HG02798 (cell line): ENCODE data around the gene EDRF1.

ENCODE experiments used
- ATAC-seq: cut with Tn5 transposase; IDR thresholded peaks from one replicate; pipeline ENCODE4 v1.9.1; 2021; ENCODE audit warnings: mild to moderate bottlenecking; ENCODE audit not compliant: unreplicated experiment, poor library complexity

The EDRF1 gene

DNA sequence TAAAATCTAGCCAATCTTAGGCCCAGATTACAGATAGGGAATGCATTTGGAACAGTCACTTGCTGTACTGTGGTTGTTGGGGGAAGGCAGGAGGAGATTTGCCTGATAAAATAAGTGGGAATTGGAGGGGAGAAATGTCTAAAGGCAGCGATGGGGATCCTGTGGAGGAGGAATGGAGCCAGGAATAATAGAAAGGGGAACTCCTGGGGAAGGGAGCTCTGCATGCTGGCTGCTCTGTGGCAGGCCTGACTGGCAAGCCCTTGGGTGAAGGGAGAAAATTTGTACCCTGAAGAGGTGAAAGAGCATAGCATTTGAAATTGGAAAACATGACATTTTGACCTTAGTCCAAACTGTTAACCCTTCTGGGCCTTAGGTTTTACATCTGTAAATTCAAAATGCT is 42.5 kb downstream of the EDRF1 start:
- no peak for ATAC-seq

DNA sequence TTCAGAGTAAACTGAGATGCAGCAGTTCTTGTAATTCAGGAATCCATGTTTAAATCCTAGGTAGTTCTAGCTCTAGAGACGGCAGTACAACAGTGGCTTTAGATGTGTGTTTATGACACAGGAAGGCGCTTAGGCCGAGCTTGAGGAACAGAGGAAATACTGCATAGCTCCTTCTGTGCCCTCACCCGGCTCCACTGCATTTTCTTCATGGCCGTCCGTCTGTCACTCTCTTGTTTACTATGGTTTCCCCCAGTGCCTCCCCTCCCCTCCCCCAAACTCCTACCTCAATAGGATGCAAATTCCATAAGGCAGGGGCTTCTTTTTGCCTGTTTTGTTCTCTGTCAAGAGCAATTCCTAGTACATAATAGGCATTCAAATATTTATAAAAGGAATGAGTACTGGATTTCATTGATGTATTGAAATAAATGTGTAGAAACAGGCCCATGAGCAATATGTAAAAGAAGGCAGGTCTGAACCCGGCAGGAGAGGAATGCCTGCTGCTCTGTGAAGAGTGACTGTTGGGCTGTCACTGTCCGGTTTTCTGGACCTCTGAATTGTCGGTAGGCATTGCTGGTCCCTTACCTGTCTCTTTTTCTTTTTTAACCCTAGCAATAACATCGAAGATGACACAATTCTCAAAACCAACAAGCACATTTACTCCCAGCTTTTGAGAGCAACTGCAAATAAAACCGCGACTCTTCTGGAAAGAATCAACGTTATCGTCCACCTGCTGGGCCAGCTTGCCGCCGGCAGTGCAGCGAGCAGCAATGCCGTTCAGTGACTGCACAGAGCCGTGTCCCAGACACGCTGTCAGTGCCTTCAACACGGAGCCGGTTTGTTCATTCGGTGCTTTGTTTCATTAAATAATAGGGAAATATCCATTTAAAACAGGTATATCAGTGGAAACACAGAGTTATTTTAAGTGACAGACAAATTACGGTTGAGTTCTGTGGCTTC is 43.5 kb downstream of the EDRF1 start:
- no peak for ATAC-seq

DNA sequence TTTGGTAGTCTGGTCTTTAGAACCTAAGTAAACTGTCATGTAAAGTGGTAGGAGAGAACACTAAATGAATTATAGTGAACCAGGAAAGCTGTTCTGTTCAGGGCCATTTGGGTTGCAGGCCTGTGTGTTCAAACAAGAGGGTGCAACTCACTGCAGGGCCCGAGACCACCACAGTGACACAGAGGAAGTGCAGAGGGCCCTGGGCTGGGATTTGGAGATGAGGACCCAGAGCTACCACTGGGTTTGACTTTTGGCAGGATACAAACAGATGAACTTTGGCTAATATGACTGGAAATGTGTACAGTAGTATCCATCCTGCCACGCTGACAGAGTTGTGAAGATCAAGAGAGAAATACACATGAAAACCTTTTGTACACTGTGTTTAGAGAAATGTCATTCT is 46.3 kb downstream of the EDRF1 start:
- no peak for ATAC-seq

DNA sequence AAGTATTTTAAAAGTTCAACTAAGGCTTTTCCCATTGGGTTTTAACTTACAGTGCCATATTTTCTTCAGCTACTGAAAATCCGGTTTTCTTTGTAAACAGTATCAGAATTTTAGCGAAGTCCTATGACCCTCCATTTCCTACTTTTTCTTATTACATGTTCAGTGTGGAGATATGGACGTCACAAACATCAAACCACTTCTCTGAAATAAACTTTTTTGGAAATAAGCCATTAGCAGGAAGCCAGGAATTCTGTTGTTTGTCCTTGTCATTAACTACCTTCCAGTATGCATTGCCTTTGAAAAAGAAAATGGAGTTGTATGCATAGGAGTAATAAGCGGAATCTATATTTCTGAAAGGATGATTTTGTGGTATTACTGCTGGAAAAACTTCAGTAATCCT is 47.0 kb downstream of the EDRF1 start:
- no peak for ATAC-seq

DNA sequence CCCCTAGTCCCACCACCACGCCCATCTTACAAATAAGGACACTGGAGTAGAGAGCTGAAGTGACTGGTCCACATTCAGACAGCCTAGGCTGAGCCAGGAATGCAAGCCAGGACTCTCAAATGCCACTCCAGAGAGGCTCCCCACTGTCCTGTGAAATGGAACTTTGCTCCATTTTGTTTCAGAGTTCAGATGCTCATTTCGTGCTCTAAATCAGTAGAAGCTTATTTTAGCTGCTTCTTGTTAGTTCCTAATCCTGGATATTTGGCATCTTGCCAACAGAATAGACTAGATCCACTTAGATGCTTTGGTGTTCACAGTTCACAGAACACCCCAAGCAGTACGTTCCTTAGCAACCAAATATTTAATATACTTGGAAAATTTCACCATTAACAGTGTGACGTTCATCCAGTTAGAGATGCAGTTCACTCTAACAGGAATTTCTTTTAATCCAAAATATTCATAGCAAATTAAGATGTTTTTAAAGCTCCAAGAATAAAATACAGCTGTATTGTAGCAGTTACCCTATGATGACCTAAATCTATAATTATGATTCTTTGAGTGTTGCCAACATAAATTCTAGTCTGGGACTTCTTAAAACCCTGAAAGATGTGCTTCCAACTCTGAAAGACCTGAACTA is 48.8 kb downstream of the EDRF1 start:
- no peak for ATAC-seq

DNA sequence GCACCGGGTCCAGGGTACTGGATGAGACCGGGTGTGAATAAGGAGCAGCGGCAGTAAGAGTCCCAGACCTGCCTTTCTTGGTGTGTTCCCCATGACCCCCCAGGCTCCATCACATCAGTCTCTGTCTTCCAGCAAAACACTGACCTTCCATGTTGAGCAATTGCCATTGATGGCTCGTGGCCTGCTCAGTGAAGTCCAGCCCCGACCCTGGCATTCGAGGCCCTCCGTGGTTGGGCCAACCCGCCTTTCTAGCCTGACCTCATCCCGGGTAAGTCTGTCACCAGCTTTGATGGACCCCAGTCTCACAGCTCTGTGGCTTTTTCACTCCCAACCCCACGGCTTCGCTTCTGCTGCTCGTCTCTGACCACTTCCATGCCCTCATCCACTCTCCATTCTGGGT is 49.7 kb downstream of the EDRF1 start:
- no peak for ATAC-seq

DNA sequence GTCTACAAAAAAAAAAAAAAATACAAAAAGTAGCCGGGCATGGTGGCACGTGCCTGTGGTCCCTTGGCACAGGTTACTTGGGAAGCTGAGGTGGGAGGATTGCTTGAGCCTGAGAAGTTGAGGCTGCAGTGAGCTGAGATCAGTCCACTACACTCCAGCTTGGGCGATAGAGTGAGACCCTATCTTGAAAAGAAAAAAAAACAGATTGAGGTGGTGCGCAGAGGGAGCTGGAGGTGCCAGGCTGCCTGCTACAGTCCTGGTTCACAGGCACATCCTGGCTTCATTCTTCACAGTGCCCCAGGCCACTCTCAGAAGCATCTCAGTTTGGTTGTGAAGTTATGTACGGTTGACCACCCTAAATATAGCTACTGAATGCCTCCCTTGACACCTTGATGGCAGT is 51.3 kb downstream of the EDRF1 start:
- no peak for ATAC-seq

DNA sequence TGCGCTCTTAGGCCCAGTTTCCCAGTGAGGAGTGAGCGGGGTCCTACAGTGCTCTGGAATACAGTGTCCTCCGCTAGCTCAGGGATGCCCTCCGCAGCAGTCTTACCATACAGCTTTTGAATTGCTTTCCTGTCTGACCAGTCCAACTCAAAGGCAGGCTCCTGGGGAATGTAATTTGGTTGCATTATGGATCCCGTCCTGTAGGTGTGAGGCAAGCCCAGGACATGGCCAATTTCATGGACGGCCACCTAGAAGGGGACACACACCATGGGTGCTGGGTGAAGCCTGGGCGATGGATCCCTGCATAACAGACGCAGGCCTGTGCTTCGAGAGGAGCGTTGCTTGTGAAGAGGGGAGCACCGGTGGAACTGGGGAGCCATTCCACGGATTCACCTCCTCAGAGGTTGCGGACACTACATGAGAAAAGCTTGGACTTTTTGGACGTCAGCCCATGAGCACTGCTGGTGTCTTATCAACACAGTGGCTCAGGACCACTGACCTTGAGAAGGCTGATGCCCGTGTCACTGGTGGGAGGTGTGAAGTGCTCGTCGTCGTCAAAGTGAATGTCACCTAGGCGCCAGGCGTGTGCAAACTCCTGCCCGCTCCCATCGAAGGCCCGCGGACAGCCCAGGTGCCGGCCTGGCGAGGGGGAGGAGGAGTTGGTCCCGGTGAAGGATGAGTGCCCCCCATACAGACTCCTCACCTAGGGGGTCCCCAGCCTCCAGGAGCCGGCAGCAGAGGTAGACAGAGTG is 52.8 kb downstream of the EDRF1 start:
- ATAC-seq: no peak

DNA sequence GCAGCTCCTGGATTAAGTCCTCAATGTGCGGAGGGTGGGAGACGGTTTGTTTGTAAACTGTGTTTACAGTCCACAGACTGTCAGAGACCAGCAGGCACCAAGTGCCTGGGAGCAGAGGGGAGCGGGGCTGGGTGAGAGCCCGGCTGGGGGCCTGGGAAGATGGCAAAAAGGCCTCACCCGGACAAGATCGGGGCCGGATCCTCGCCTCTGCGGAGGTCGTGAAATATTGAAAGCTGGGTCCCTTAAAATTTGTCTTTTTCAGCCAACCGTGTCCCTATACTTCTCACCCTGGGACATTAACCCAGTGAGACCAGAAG is 53.3 kb downstream of the EDRF1 start:
- no peak for ATAC-seq

DNA sequence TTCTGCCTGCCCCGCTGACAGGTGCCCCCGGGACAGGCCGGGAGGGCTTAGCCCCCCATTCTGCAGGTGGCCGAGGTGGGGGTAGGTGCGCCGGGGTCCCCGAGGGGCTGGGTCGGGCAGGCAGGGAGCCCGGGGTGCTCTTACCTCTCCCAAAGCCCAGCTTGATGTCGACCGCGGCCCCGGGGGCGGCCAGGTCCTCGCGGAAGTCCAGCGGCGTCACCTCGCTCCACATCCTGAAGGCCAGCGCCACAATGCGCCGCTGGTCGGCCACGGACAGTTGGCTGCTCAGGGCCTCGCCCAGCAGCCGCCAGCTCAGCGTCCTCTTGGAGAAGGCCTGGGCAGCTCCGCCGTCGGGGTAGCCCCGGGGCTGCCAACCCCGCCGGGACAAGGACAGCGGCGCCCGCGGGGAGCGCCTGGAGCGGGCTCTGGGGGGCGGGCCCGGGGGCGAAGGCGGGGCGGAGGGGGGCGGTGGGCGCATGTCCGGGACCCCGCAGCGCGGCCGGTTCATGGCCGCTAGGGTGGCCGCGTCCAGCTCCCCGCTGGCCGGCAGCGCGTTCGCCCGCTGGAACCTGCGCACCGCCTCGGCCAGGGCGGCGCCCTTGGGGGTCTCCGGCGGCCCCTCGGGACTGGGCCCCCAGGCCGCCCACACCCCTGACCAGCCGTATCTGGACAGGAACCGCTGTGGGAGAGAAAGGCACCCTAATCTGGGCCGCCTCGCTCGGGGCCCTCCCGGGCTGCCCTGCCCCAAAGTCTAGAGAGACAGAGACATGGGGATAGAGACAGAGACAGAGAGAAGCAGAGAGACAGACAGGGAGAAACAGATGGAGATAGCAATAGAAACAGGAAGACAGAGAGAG is 54.4 kb downstream of the EDRF1 start:
- no peak for ATAC-seq

DNA sequence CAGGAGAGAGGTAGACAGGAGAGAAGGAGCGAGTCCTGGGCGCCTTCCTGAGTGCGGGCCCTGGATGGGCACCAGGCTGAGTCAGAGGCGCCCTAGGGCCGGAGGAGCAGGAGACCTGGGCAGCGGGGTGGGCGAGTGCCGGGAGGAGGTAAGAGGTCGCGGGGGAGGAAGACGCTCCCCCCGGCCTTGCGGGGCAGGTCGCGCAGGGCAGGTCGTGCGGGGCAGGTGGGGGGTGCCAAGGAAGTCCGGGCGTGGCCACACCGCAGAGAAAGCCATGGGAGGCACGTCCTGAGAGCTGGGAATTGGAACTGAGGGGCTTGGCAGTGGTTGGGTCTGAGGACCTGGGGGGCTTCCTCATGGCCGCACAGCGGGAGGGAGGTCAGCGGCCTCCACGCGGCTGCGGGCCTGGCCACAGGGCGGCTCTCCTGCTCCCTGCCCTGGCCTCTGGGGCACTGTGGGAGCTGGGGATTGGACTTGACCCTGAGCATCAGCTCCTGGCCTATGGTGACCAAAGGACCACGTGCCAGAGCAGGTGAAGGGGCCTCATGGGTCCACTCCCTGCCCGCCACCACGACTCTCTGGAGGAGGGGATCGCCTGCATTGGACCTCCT is 55.2 kb downstream of the EDRF1 start:
- no peak for ATAC-seq

DNA sequence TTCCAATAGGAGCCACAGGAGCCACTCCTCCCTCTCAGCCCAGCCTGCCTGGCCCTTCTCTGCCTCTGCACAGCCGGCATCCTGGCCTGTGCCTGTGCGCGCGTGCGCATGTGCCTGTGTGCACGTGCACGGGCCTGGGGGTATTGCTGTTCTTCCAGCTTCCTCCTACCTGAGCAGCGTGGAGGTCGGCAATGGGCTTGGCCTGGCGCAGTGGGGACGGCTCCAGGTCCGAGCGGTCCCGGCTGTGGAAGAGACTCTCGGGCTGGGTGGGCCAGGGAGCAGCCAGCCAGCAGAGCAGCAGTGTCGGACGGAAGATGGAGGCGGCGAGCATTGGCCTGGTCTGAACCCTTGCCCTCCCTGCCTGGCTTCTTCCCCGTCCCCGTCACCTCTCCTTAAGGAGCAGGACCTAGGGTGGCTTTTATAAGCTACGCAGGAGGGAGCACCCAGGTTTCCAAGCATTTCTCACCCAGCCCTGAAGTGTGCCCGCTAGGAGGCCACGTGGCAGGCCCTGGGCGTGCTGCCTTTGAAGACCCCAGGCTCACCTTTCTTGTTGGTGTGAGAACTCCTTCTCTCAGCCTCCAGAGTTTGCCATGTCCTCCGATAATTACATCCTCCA is 56.1 kb downstream of the EDRF1 start, which contains the start of gene MMP21:
MMP21 (minus strand) TSS at position 331 of the 616 bp plus-strand sequence; CDS start at position 331, 0 bp downstream.
- no peak for ATAC-seq

DNA sequence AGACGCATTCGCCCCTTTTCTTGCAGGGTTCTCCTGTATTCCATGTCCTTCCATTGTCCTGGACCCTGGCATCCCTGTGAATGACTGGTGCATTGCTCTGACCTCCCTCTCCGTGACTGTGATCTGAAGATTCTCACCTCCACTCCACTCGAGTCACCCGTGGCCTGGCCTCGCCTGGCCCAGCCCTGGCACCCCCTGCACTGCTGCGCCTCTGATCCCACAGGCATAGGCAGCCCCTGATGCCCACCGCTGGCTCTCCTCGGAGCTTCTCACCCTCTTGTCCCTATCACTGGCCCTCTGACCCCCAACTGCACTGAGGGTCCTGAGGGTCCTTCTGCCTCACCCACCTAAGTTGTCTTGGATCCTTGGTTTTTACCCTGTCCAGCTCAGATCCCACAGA is 58.3 kb downstream of the EDRF1 start:
- ATAC-seq: no peak

DNA sequence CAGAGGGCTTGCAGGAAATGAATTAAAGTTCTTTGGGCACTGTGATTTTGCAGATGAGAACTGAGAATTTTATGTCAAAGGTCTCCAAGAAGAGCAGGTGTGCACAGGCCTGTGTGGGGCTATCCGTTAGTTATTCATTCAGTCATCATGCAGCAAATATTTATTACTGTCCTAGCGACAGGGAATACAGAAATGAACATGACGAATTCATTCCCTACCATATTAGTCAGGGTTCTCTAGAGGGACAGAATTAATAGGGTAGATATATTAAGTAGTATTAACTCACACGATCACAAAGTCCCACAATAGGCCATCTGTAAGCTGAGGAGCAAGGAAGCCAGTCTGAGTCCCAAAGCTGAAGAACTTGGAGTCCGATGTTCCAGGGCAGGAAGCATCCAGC is 59.0 kb downstream of the EDRF1 start:
- ATAC-seq: no peak

DNA sequence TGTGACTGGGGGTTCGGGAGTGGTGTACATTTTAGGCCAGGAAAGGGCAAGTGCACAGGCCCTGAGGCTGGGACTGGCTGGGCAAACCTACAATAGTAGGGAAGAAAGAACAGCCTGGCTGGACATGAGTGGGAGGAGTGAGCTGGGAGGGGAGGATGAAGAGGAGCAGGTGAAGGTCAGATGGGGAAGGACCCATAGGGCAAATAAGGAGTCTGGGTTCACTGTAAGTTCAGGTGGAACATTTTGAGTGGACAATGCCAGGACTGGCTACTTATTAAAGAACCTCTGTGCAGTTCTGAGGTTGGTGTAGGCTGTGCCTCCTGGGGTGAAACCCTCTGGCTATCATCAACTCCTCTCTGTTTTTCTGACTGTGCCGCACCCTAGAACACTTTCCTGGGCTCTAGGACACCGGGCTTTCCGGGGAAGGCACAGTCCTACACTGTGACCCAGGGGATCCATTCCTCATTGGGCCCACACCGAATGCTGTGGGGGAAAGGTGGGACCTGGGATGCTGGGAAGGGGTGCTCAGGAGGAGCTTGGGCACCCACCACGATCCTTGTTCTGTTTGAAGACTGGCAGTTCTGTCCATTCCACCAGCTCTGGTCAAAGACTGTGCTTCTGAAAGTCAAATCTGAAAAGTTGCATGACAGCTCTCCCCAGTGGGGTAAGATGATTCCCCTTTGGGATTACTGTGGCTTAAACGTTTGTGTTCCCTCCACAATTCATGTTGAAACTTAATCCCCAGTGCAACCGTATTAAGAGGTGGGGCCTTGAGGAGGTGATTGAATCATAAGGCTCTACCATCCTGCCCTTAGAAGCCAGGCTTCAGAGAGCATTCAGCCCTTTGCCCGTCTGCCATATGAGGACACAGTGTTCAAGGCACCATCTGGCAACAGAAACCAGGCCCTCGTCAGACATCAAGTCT is 60.2 kb downstream of the EDRF1 start:
- no peak for ATAC-seq

DNA sequence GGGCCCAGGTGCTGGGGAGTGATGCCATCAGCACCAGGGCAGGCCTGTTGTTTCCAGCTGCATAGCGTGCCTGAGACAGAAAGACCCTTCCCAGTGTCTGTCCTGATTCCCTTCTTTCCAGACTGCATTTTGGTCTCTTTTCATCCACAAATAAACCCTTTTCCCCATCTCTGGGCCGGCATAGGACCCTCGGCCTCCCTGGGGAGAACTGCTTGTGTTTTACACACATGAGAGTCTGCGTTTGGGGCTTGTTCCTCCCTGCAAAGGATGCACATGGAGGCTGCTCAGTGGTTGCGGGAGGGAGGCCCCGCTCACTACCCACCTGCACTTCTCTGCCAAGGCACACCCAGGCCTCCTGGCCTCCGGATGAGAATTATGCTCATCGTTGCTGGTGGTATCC is 61.9 kb downstream of the EDRF1 start:
- ATAC-seq: no peak

DNA sequence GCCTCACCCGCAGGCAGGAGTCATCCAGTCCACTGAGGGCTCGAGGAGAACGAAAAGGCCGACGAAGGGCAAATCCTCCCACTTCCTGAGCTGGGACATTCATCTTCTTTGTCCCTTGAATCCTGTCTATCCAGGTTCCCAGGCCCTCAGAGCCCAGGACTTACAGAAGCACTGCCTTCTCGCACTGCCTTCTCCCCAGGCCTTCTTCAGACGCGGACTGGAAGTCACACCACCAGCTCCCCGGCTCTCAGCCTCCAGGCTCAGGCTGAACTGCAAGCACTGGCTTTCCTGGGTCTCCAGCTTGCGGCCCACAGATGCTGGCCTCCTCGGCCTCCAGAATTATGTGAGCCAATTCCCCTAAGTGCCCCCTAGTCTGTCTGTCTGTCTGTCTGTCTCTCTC is 62.5 kb downstream of the EDRF1 start:
- ATAC-seq: no peak

DNA sequence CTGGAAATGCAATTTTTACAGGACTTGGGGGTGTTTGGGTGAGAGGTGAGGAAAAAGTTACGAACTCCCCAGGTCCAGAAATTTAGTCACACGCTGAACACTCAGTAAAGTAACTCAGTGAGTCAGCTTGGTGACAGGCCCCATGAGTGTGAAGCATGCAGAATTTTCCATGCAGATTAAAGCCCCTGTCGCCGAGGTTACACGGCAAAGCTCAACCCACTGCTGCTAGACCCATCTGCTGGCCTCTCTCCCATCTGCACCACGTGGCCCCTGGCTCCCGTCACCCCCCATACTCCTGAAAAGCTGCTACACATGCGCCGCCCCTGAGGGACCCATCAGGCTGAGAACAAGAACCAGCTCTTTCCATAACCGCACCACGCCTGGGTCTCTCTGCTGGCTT is 63.1 kb downstream of the EDRF1 start:
- no peak for ATAC-seq
